Fibroblast of skin of abdomen (primary cell): ENCODE results near the gene TOP2A.
"Not testable (repeated sequence)": the region's sequence is repeated elsewhere in the genome, so short reads cannot be mapped to it uniquely, and the experiment has no call there.

Source experiments
- DNase-seq: peaks from one replicate; pipeline ENCODE4 v3.0.0-alpha.2; 2013

TOP2A gene

GRCh38 chr17:40427002-40427491 lies 9.4 kb upstream of the TOP2A start:
- no peak for DNase-seq

GRCh38 chr17:40425741-40426140 lies 8.0 kb upstream of the TOP2A start:
- no peak for DNase-seq

- no peak for DNase-seq
These were observed 5.4 kb upstream of the TOP2A start for GRCh38 chr17:40422990-40423633.

GRCh38 chr17:40419559-40420331 lies 2.0 kb upstream of the TOP2A start:
- DNase-seq: no peak

GRCh38 chr17:40418428-40418706 lies 671 bp upstream of the TOP2A start:
- no peak for DNase-seq

- peak; percentile 13 for DNase-seq
These were observed 463 bp downstream of the TOP2A start for GRCh38 chr17:40417258-40417608.

- no peak for DNase-seq
These were observed 1.0 kb downstream of the TOP2A start for GRCh38 chr17:40416671-40417070.

GRCh38 chr17:40415390-40415789 lies 2.3 kb downstream of the TOP2A start:
- DNase-seq: peak; percentile 42

- DNase-seq: not testable (repeated sequence)
These were observed 3.4 kb downstream of the TOP2A start for GRCh38 chr17:40414312-40414711.

GRCh38 chr17:40412880-40413279 lies 4.8 kb downstream of the TOP2A start:
- no peak for DNase-seq

- no peak for DNase-seq
These were observed 5.9 kb downstream of the TOP2A start for GRCh38 chr17:40411821-40412220.

GRCh38 chr17:40410082-40410481 lies 7.6 kb downstream of the TOP2A start:
- DNase-seq: no peak

GRCh38 chr17:40409540-40409939 lies 8.2 kb downstream of the TOP2A start:
- not testable (repeated sequence) for DNase-seq

GRCh38 chr17:40407460-40407859 lies 10.2 kb downstream of the TOP2A start:
- no peak for DNase-seq

- DNase-seq: no peak
These were observed 13.7 kb downstream of the TOP2A start for GRCh38 chr17:40404003-40404402.

- no peak for DNase-seq
These were observed 15.0 kb downstream of the TOP2A start for GRCh38 chr17:40402668-40403067.

- peak; percentile 59 for DNase-seq
These were observed 18.5 kb downstream of the TOP2A start for GRCh38 chr17:40399185-40399584.

- DNase-seq: not testable (repeated sequence)
These were observed 31.1 kb downstream of the TOP2A start for GRCh38 chr17:40386555-40386954.

GRCh38 chr17:40382251-40382650 lies 35.4 kb downstream of the TOP2A start:
- no peak for DNase-seq

GRCh38 chr17:40378966-40379365 lies 38.7 kb downstream of the TOP2A start:
- no peak for DNase-seq

- DNase-seq: no peak
These were observed 39.9 kb downstream of the TOP2A start for GRCh38 chr17:40377832-40378231.

- not testable (repeated sequence) for DNase-seq
These were observed 41.2 kb downstream of the TOP2A start for GRCh38 chr17:40376541-40376940.

- not testable (repeated sequence) for DNase-seq
These were observed 41.9 kb downstream of the TOP2A start for GRCh38 chr17:40375786-40376185.

GRCh38 chr17:40374821-40375498 lies 42.7 kb downstream of the TOP2A start:
- DNase-seq: no peak
